NCI-H2171 (cell line): ENCODE data around the gene FAM241B.

ENCODE experiments used
- DNase-seq: peaks from one replicate; lab custom pipeline; 2025; lab: John Stamatoyannopoulos, UW

The FAM241B gene

GRCh38 chr10:69666756-69667155 lies 36.7 kb downstream of the FAM241B start:
- no peak for DNase-seq

GRCh38 chr10:69668721-69669120 lies 38.7 kb downstream of the FAM241B start:
- DNase-seq: no peak

GRCh38 chr10:69669409-69669808 lies 39.4 kb downstream of the FAM241B start:
- DNase-seq: no peak

GRCh38 chr10:69673521-69673920 lies 43.5 kb downstream of the FAM241B start:
- no peak for DNase-seq

- DNase-seq: no peak
Measured at GRCh38 chr10:69674786-69675185, 44.7 kb downstream of the FAM241B start.

GRCh38 chr10:69676301-69676700 lies 46.3 kb downstream of the FAM241B start:
- DNase-seq: no peak

- DNase-seq: no peak
Measured at GRCh38 chr10:69677985-69678654, 48.1 kb downstream of the FAM241B start.

GRCh38 chr10:69679736-69680135 lies 49.7 kb downstream of the FAM241B start:
- no peak for DNase-seq

GRCh38 chr10:69680610-69681009 lies 50.6 kb downstream of the FAM241B start:
- no peak for DNase-seq

GRCh38 chr10:69681436-69681835 lies 51.4 kb downstream of the FAM241B start:
- DNase-seq: no peak

- no peak for DNase-seq
Measured at GRCh38 chr10:69682955-69683474, 53.0 kb downstream of the FAM241B start.
